HEK293 (cell line): Measurements from ENCODE around the gene SERINC2.

Experiments used
- SP2 ChIP-seq: fragments of 450-650 bp; formaldehyde crosslinking; IDR thresholded peaks from 2 replicates; pipeline ENCODE4 v1.5.1; 2016; ENCODE audit warnings: missing biosample characterization, missing genetic modification characterization
- ZNF138 ChIP-seq: fragments of 450-650 bp; formaldehyde crosslinking; IDR thresholded peaks from 2 replicates; pipeline ENCODE4 v1.5.1; 2016; ENCODE audit warnings: missing biosample characterization, missing genetic modification characterization, borderline replicate concordance
- ZNF239 ChIP-seq: fragments of 450-650 bp; formaldehyde crosslinking; IDR thresholded peaks from 2 replicates; pipeline ENCODE4 v1.5.1; 2016; ENCODE audit warnings: missing biosample characterization, missing genetic modification characterization
- ZNF274 ChIP-seq, 2 experiments: fragments of 200-500 bp in 1 of 2; fragments of 450-650 bp in 1 of 2; sonication (Bioruptor generic) in 1 of 2; formaldehyde crosslinking in 1 of 2; IDR thresholded peaks; 2 replicates each; pipeline versions ENCODE4 v1.5.1 to v1.6.1; 2014 to 2016; ENCODE audit warnings: borderline replicate concordance in 1 of 2, inconsistent platforms in 1 of 2, low read length in 1 of 2, missing biosample characterization in 1 of 2, missing genetic modification characterization in 1 of 2
- ZNF510 ChIP-seq: fragments of 450-650 bp; formaldehyde crosslinking; IDR thresholded peaks from 2 replicates; pipeline ENCODE4 v1.5.1; 2018; ENCODE audit warnings: mild to moderate bottlenecking, missing genetic modification characterization, missing biosample characterization; ENCODE audit not compliant: insufficient replicate concordance
- ZNF585B ChIP-seq: fragments of 450-650 bp; formaldehyde crosslinking; IDR thresholded peaks from 2 replicates; pipeline ENCODE4 v1.5.1; 2016; ENCODE audit warnings: missing biosample characterization, missing genetic modification characterization
- ZNF747 ChIP-seq: fragments of 450-650 bp; formaldehyde crosslinking; IDR thresholded peaks from 2 replicates; pipeline ENCODE4 v1.5.1; 2016; ENCODE audit warnings: missing biosample characterization, missing genetic modification characterization
- ZNF792 ChIP-seq: fragments of 450-650 bp; formaldehyde crosslinking; IDR thresholded peaks from 2 replicates; pipeline ENCODE4 v1.5.1; 2016; ENCODE audit warnings: missing biosample characterization, missing genetic modification characterization
- TF ChIP-seq, protein P1 (sequence below): fragments of 450-650 bp; formaldehyde crosslinking; IDR thresholded peaks from 2 replicates; pipeline ENCODE4 v1.5.1; 2016; ENCODE audit warnings: missing biosample characterization, missing genetic modification characterization
- TF ChIP-seq, protein P2 (sequence below): sonication (generic); formaldehyde crosslinking; IDR thresholded peaks from 2 replicates; pipeline ENCODE4 v1.8.1; 2022; ENCODE audit warnings: mild to moderate bottlenecking, moderate library complexity, missing genetic modification reagents

DNA sequence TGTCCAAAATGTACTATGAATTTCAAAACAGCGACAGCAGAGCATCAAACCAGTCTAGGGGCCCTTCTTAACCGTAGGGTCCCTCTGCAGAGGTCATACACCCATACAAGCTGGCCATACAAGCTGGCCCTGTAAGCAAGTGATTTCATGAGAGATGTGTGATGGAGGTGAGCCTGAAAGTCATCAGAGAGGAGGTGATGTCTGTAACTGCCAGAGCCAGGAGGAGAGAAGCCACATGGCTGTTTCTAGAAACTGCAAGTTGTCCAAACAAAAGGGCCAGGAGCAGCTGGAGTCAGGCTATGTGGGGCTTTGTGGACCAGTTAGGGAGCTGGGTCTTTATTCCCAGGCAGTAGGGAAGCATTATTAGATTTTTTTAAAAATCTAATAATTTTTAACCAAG, 14.8 kb upstream of the SERINC2 start:
- TF ChIP-seq ZNF239, result no peak
- TF ChIP-seq ZNF792 (tag by site-specific recombination), result no peak
- no peak for TF ChIP-seq ZNF747 (tag by site-specific recombination)
- TF ChIP-seq ZNF585B (tag by site-specific recombination), result no peak
- no peak for TF ChIP-seq ZNF274 (IDR thresholded peaks at IDR 0.05; ENCODE audit: low read length)
- no peak for TF ChIP-seq ZNF274 (tag by site-specific recombination; IDR thresholded peaks at IDR 0.05; ENCODE audit: borderline replicate concordance)
- no peak for TF ChIP-seq ZNF138 (tag by site-specific recombination)
- no peak for TF ChIP-seq ZNF510
- TF ChIP-seq, protein P1, sequence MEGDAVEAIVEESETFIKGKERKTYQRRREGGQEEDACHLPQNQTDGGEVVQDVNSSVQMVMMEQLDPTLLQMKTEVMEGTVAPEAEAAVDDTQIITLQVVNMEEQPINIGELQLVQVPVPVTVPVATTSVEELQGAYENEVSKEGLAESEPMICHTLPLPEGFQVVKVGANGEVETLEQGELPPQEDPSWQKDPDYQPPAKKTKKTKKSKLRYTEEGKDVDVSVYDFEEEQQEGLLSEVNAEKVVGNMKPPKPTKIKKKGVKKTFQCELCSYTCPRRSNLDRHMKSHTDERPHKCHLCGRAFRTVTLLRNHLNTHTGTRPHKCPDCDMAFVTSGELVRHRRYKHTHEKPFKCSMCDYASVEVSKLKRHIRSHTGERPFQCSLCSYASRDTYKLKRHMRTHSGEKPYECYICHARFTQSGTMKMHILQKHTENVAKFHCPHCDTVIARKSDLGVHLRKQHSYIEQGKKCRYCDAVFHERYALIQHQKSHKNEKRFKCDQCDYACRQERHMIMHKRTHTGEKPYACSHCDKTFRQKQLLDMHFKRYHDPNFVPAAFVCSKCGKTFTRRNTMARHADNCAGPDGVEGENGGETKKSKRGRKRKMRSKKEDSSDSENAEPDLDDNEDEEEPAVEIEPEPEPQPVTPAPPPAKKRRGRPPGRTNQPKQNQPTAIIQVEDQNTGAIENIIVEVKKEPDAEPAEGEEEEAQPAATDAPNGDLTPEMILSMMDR (tag by site-specific recombination), result no peak
- no peak for TF ChIP-seq SP2
- TF ChIP-seq, protein P2, sequence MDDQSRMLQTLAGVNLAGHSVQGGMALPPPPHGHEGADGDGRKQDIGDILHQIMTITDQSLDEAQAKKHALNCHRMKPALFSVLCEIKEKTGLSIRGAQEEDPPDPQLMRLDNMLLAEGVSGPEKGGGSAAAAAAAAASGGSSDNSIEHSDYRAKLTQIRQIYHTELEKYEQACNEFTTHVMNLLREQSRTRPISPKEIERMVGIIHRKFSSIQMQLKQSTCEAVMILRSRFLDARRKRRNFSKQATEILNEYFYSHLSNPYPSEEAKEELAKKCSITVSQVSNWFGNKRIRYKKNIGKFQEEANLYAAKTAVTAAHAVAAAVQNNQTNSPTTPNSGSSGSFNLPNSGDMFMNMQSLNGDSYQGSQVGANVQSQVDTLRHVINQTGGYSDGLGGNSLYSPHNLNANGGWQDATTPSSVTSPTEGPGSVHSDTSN (CRISPR knock-in tag), result no peak
